MM.1S (cell line): ENCODE measurements around the gene AMFR.

Source experiments
- CTCF ChIP-seq: fragments of 300-600 bp; sonication (generic); IDR thresholded peaks from 2 replicates; pipeline ENCODE4 v1.5.1; 2016; ENCODE audit warnings: antibody characterized with exemption, low read length, mixed read lengths
- EZH2 ChIP-seq: fragments of 300-600 bp; sonication (generic); optimal IDR thresholded peaks from 2 replicates; pipeline ENCODE3; 2017; ENCODE audit warnings: low read depth, mild to moderate bottlenecking, antibody characterized with exemption, low read length, mixed read lengths
- EZH2phosphoT487 ChIP-seq: fragments of 300-600 bp; sonication (generic); IDR thresholded peaks from 2 replicates; pipeline ENCODE4 v1.6.1; 2018; ENCODE audit warnings: antibody characterized with exemption, low read length

- TF ChIP-seq CTCF, result no peak
- no peak for TF ChIP-seq EZH2
- no peak for TF ChIP-seq EZH2phosphoT487
These were observed 99.4 kb downstream of the AMFR start for GRCh38 chr16:56325956-56326355.
